H1 (cell line): ENCODE data around the gene SLMAP.

ENCODE experiments used
- CBX5 ChIP-seq: fragments of 300-800, 300-1000 bp; sonication (generic); IDR thresholded peaks from 2 replicates; pipeline ENCODE4 v1.7.1; 2016; ENCODE audit warnings: antibody characterized with exemption, low read length, low read depth
- POLR2A ChIP-seq, 2 experiments: IDR thresholded peaks; 1 replicate in 1 of 2; 2 replicates in 1 of 2; pipeline ENCODE4 v1.6.1; 2011; ENCODE audit warnings: low read depth in 2 of 2, low read length in 2 of 2, mild to moderate bottlenecking in 2 of 2; ENCODE audit errors: control extremely low read depth in 1 of 2
- SIN3A ChIP-seq, 2 experiments: IDR thresholded peaks in 1 of 2; conservative IDR thresholded peaks in 1 of 2; 2 replicates each; pipeline ENCODE4 v1.6.1; 2011 to 2012; ENCODE audit warnings: low read length in 2 of 2, improper control_type of control experiment in 1 of 2, low read depth in 1 of 2, mild to moderate bottlenecking in 1 of 2
- TEAD4 ChIP-seq: IDR thresholded peaks from 2 replicates; pipeline ENCODE4 v1.6.1; 2012; ENCODE audit warnings: low read depth, low read length, inconsistent platforms, mixed read lengths
- TF ChIP-seq, protein P1 (sequence below), 3 experiments: IDR thresholded peaks; 1 replicate in 2 of 3; 2 replicates in 1 of 3; pipeline versions ENCODE4 v1.5.1 to v1.6.1; 2011; ENCODE audit warnings: low read length in 3 of 3, mild to moderate bottlenecking in 3 of 3, inconsistent platforms in 2 of 3, low read depth in 1 of 3, moderate library complexity in 1 of 3; ENCODE audit not compliant: insufficient read depth in 1 of 3; ENCODE audit errors: control extremely low read depth in 1 of 3

DNA sequence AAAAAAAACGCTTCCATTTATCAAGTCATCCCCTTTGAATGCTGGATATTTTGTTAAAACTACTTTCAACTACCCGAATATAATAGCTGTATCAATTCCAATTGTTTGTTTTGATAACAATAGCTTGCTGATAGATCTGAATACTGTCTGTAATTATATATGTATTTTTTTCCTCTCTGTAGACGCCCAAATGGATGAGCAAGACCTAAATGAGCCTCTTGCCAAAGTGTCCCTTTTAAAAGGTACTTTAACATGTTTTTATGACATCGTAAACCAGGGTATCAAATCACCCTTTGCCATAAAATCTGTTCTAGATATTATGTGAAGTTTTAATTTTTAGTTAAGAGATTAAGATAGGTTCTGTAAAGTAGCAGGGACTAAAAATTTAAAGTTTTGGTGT lies 140.6 kb downstream of the SLMAP start:
- TF ChIP-seq POLR2A (IDR thresholded peaks at IDR 0.05; ENCODE audit: control extremely low read depth in 1 of 2, low read depth in 2 of 2, low read length in 2 of 2) (no peak), CBX5 (no peak), SIN3A (conservative IDR thresholded peaks at IDR 0.05 in 1 of 2, IDR thresholded peaks at IDR 0.05 in 1 of 2; ENCODE audit: low read depth in 1 of 2, low read length in 2 of 2) (no peak), TEAD4 (no peak)
- TF ChIP-seq, protein P1, sequence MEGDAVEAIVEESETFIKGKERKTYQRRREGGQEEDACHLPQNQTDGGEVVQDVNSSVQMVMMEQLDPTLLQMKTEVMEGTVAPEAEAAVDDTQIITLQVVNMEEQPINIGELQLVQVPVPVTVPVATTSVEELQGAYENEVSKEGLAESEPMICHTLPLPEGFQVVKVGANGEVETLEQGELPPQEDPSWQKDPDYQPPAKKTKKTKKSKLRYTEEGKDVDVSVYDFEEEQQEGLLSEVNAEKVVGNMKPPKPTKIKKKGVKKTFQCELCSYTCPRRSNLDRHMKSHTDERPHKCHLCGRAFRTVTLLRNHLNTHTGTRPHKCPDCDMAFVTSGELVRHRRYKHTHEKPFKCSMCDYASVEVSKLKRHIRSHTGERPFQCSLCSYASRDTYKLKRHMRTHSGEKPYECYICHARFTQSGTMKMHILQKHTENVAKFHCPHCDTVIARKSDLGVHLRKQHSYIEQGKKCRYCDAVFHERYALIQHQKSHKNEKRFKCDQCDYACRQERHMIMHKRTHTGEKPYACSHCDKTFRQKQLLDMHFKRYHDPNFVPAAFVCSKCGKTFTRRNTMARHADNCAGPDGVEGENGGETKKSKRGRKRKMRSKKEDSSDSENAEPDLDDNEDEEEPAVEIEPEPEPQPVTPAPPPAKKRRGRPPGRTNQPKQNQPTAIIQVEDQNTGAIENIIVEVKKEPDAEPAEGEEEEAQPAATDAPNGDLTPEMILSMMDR (IDR thresholded peaks at IDR 0.05; ENCODE audit: control extremely low read depth in 1 of 3, insufficient read depth in 1 of 3, low read depth in 1 of 3, low read length in 3 of 3): no peak
